OCI-M1 (cell line): ENCODE measurements around the gene ALOXE3.
A peak's percentile ranks its signal among the peaks of the same experiment; 100 is the strongest.

Experiments
- DNase-seq: peaks from one replicate; lab custom pipeline; 2025; lab: John Stamatoyannopoulos, UW

ALOXE3 gene

GRCh38 chr17:8153957-8154607 lies 35.8 kb upstream of the ALOXE3 start:
- peak; percentile 99 for DNase-seq

GRCh38 chr17:8153525-8153956 lies 35.2 kb upstream of the ALOXE3 start:
- DNase-seq: peak; percentile 85

GRCh38 chr17:8153031-8153451 lies 34.7 kb upstream of the ALOXE3 start:
- DNase-seq: no peak

GRCh38 chr17:8152112-8152775 lies 33.9 kb upstream of the ALOXE3 start, which contains the start of gene PER1:
Gene PER1 (minus strand): TSS chr17:8152404. CDS start chr17:8150706, 1,698 bp downstream.
- DNase-seq: peak; percentile 98

GRCh38 chr17:8151641-8152111 lies 33.4 kb upstream of the ALOXE3 start:
- DNase-seq: peak; percentile 60

GRCh38 chr17:8151120-8151640 lies 32.9 kb upstream of the ALOXE3 start:
- no peak for DNase-seq

GRCh38 chr17:8150194-8151119 lies 32.1 kb upstream of the ALOXE3 start:
- no peak for DNase-seq

- DNase-seq: no peak
Measured at GRCh38 chr17:8149419-8150193, 31.3 kb upstream of the ALOXE3 start.

- no peak for DNase-seq
Measured at GRCh38 chr17:8148560-8148959, 30.2 kb upstream of the ALOXE3 start.

- no peak for DNase-seq
Measured at GRCh38 chr17:8147805-8148404, 29.6 kb upstream of the ALOXE3 start.

GRCh38 chr17:8147141-8147804 lies 29.0 kb upstream of the ALOXE3 start:
- no peak for DNase-seq

- no peak for DNase-seq
Measured at GRCh38 chr17:8146381-8147140, 28.2 kb upstream of the ALOXE3 start.

- no peak for DNase-seq
Measured at GRCh38 chr17:8145811-8146210, 27.5 kb upstream of the ALOXE3 start.

GRCh38 chr17:8144401-8145231 lies 26.3 kb upstream of the ALOXE3 start:
- no peak for DNase-seq

- no peak for DNase-seq
Measured at GRCh38 chr17:8143581-8144400, 25.5 kb upstream of the ALOXE3 start.

- DNase-seq: no peak
Measured at GRCh38 chr17:8142887-8143580, 24.7 kb upstream of the ALOXE3 start.
